H1 (cell line): ENCODE measurements around the gene HHAT. TPM values are rescaled to one million over a fixed set of nuclear protein-coding genes. Genes with fewer than 3 reads are reported as not detected.

Experiments
- CTCF ChIA-PET: fragments of 300-600 bp; sonication (Branson Sonifier 250); formaldehyde crosslinking; loops from one replicate; lab custom pipeline; 2021; ENCODE audit not compliant: partially characterized antibody; lab: Charles Lee
- POLR2A ChIA-PET: fragments of 300-600 bp; sonication (Branson Sonifier 250); formaldehyde crosslinking; loops from one replicate; lab custom pipeline; 2021; ENCODE audit warnings: inconsistent platforms; ENCODE audit not compliant: partially characterized antibody; lab: Charles Lee
- DNase-seq, 2 experiments: peaks; one replicate each; pipeline versions ENCODE4 v3.0.0 to v3.0.0-alpha.2; 2010 to 2022; ENCODE audit warnings: low spot score in 2 of 2, low read depth in 1 of 2, mixed read lengths in 1 of 2
- FAIRE-seq: peaks from 2 replicates; lab custom pipeline; 2011; peaks lifted over from hg19 to GRCh38; lab: Jason Lieb, UNC
- H2AFZ ChIP-seq: 2 replicates; pipeline ENCODE4 v1.8.1; 2012; ENCODE audit warnings: low read length, inconsistent platforms
- H2AK5ac ChIP-seq: 2 replicates; pipeline ENCODE4 v1.6.1; 2013; ENCODE audit warnings: low read depth, low read length
- H2BK120ac ChIP-seq: replicated peaks from 2 replicates; pipeline ENCODE3; 2013; ENCODE audit warnings: low read depth, low read length, inconsistent platforms
- H2BK12ac ChIP-seq: 2 replicates; pipeline ENCODE4 v1.6.1; 2013; ENCODE audit warnings: low read depth, low read length
- H2BK15ac ChIP-seq: 2 replicates; pipeline ENCODE4 v1.6.1; 2013; ENCODE audit warnings: low read length
- H2BK20ac ChIP-seq: 2 replicates; pipeline ENCODE4 v1.6.1; 2013; ENCODE audit warnings: low read length
- H2BK5ac ChIP-seq: 2 replicates; pipeline ENCODE4 v1.6.1; 2013; ENCODE audit warnings: low read depth, low read length
- H3K14ac ChIP-seq: 2 replicates; pipeline ENCODE4 v1.6.1; 2013; ENCODE audit warnings: inconsistent platforms; ENCODE audit not compliant: insufficient read length
- H3K18ac ChIP-seq: 2 replicates; pipeline ENCODE4 v1.6.1; 2013; ENCODE audit warnings: low read length; ENCODE audit errors: extremely low read depth
- H3K23ac ChIP-seq: 2 replicates; pipeline ENCODE4 v1.6.1; 2013; ENCODE audit warnings: inconsistent platforms; ENCODE audit not compliant: insufficient read length
- H3K23me2 ChIP-seq: 2 replicates; pipeline ENCODE4 v1.6.1; 2013; ENCODE audit warnings: low read depth, low read length
- H3K27ac ChIP-seq: 2 replicates; pipeline ENCODE4 v1.6.1; 2011; ENCODE audit warnings: low read depth, low read length, inconsistent platforms
- H3K27me3 ChIP-seq, 4 experiments: replicated peaks in 1 of 4; 1 replicate in 1 of 4; 2 replicates in 3 of 4; pipeline versions ENCODE4 v1.6.1 to v1.8.1; 2011 to 2013; ENCODE audit warnings: low read length in 3 of 4, mild to moderate bottlenecking in 3 of 4, inconsistent platforms in 2 of 4, mixed read lengths in 2 of 4, moderate library complexity in 1 of 4; ENCODE audit not compliant: control insufficient read depth in 3 of 4, insufficient read depth in 3 of 4; ENCODE audit errors: extremely low read depth in 1 of 4
- H3K36me3 ChIP-seq, 4 experiments: 2 replicates each; pipeline versions ENCODE4 v1.6.1 to v1.8.1; 2011 to 2013; ENCODE audit warnings: mild to moderate bottlenecking in 4 of 4, low read length in 3 of 4, moderate library complexity in 2 of 4, control low read depth in 1 of 4, inconsistent platforms in 1 of 4; ENCODE audit not compliant: insufficient read depth in 4 of 4, control insufficient read depth in 2 of 4
- H3K4ac ChIP-seq: replicated peaks from 2 replicates; pipeline ENCODE3; 2013; ENCODE audit warnings: low read length, low read depth, mixed read lengths, inconsistent platforms; ENCODE audit not compliant: insufficient read length
- H3K4me1 ChIP-seq, 4 experiments: replicated peaks in 1 of 4; 1 replicate in 1 of 4; 2 replicates in 3 of 4; pipeline versions ENCODE4 v1.6.1 to v1.8.1; 2011 to 2013; ENCODE audit warnings: low read length in 3 of 4, inconsistent platforms in 2 of 4, mixed read lengths in 1 of 4; ENCODE audit not compliant: insufficient read depth in 4 of 4, control insufficient read depth in 3 of 4
- H3K4me2 ChIP-seq, 2 experiments: 2 replicates each; pipeline versions ENCODE4 v1.6.1 to v1.8.1; 2011 to 2013; ENCODE audit warnings: low read depth in 2 of 2, low read length in 2 of 2, control low read depth in 1 of 2, inconsistent platforms in 1 of 2, mild to moderate bottlenecking in 1 of 2; ENCODE audit not compliant: insufficient read depth in 1 of 2
- H3K4me3 ChIP-seq, 4 experiments: fragments of 200-600, 300-600 bp in 1 of 4; sonication (generic), shearing (Covaris generic), sonication (Bioruptor Twin) in 1 of 4; 2 replicates each; pipeline versions ENCODE4 v1.5.1 to v1.8.1; 2011 to 2016; ENCODE audit warnings: low read length in 4 of 4, low read depth in 3 of 4, control low read depth in 2 of 4, inconsistent platforms in 2 of 4, mild to moderate bottlenecking in 2 of 4, mixed read lengths in 1 of 4, moderate library complexity in 1 of 4; ENCODE audit not compliant: insufficient read depth in 2 of 4; ENCODE audit errors: extremely low read depth in 1 of 4
- H3K56ac ChIP-seq: replicated peaks from 2 replicates; pipeline ENCODE3; 2013; ENCODE audit warnings: low read depth, mild to moderate bottlenecking, mixed read lengths, low read length, inconsistent platforms; ENCODE audit not compliant: insufficient read length
- H3K79me1 ChIP-seq: 2 replicates; pipeline ENCODE4 v1.6.1; 2013; ENCODE audit warnings: low read depth, low read length, control low read depth
- H3K79me2 ChIP-seq, 2 experiments: 2 replicates each; pipeline versions ENCODE4 v1.6.1 to v1.8.1; 2012 to 2013; ENCODE audit warnings: low read length in 2 of 2, mild to moderate bottlenecking in 2 of 2, inconsistent platforms in 1 of 2; ENCODE audit not compliant: insufficient read depth in 2 of 2, control insufficient read depth in 1 of 2
- H3K9ac ChIP-seq, 4 experiments: replicated peaks in 1 of 4; 1 replicate in 1 of 4; 2 replicates in 3 of 4; pipeline versions ENCODE4 v1.6.1 to v1.8.1; 2011 to 2013; ENCODE audit warnings: low read depth in 3 of 4, low read length in 3 of 4, control low read depth in 2 of 4, mild to moderate bottlenecking in 2 of 4, moderate library complexity in 2 of 4, inconsistent platforms in 1 of 4; ENCODE audit errors: extremely low read depth in 1 of 4
- H3K9me3 ChIP-seq, 2 experiments: 2 replicates each; pipeline versions ENCODE4 v1.6.1 to v1.8.1; 2012 to 2013; ENCODE audit warnings: mild to moderate bottlenecking in 2 of 2, moderate library complexity in 2 of 2, control low read depth in 1 of 2, inconsistent platforms in 1 of 2, low read depth in 1 of 2, low read length in 1 of 2, mixed read lengths in 1 of 2; ENCODE audit not compliant: insufficient read depth in 2 of 2
- H4K20me1 ChIP-seq, 2 experiments: replicated peaks in 1 of 2; 2 replicates each; pipeline versions ENCODE3 to v1.8.1; 2011 to 2013; ENCODE audit warnings: inconsistent platforms in 2 of 2, low read length in 2 of 2, mild to moderate bottlenecking in 1 of 2; ENCODE audit not compliant: insufficient read depth in 2 of 2, control insufficient read depth in 1 of 2
- H4K5ac ChIP-seq: 2 replicates; pipeline ENCODE4 v1.6.1; 2013; ENCODE audit warnings: low read length, low read depth, mixed read lengths, inconsistent platforms; ENCODE audit not compliant: insufficient read length
- H4K8ac ChIP-seq: 2 replicates; pipeline ENCODE4 v1.8.0; 2013; ENCODE audit warnings: mild to moderate bottlenecking, moderate library complexity, low read length, inconsistent platforms; ENCODE audit not compliant: insufficient read depth; ENCODE audit errors: extremely low read depth
- H4K91ac ChIP-seq: replicated peaks from 2 replicates; pipeline ENCODE3; 2013; ENCODE audit warnings: low read length, mixed read lengths, inconsistent platforms; ENCODE audit not compliant: insufficient read length
- BRCA1 ChIP-seq: IDR thresholded peaks from 2 replicates; pipeline ENCODE4 v1.6.1; 2012; ENCODE audit warnings: low read depth, low read length, improper control_type of control experiment
- CHD2 ChIP-seq: IDR thresholded peaks from 2 replicates; pipeline ENCODE4 v1.6.1; 2012; ENCODE audit warnings: low read length, improper control_type of control experiment
- GABPA ChIP-seq: IDR thresholded peaks from 2 replicates; pipeline ENCODE4 v1.6.1; 2011; ENCODE audit warnings: mild to moderate bottlenecking, low read length, moderate library complexity, borderline replicate concordance; ENCODE audit not compliant: insufficient read depth
- GTF2F1 ChIP-seq: IDR thresholded peaks from 2 replicates; pipeline ENCODE4 v1.6.1; 2012; ENCODE audit warnings: low read depth, low read length, improper control_type of control experiment, borderline replicate concordance
- HDAC2 ChIP-seq, 2 experiments: fragments of 300-600 bp in 1 of 2; sonication (generic) in 1 of 2; IDR thresholded peaks; 2 replicates each; pipeline ENCODE4 v1.6.1; 2011 to 2012; ENCODE audit warnings: low read depth in 2 of 2, low read length in 2 of 2, mild to moderate bottlenecking in 2 of 2, moderate library complexity in 2 of 2, borderline replicate concordance in 1 of 2, inconsistent platforms in 1 of 2
- POLR2A ChIP-seq, 2 experiments: IDR thresholded peaks; 1 replicate in 1 of 2; 2 replicates in 1 of 2; pipeline ENCODE4 v1.6.1; 2011; ENCODE audit warnings: low read depth in 2 of 2, low read length in 2 of 2, mild to moderate bottlenecking in 2 of 2; ENCODE audit errors: control extremely low read depth in 1 of 2
- RBBP5 ChIP-seq: IDR thresholded peaks from 2 replicates; pipeline ENCODE4 v1.7.1; 2012; ENCODE audit warnings: low read depth, mild to moderate bottlenecking, inconsistent platforms, low read length, moderate library complexity, borderline replicate concordance
- RNF2 ChIP-seq: fragments of 200-900, 300-1000 bp; sonication (generic); IDR thresholded peaks from 2 replicates; pipeline ENCODE4 v1.7.1; 2016; ENCODE audit warnings: borderline replicate concordance, low read depth, mild to moderate bottlenecking, antibody characterized with exemption, low read length; ENCODE audit not compliant: poor library complexity, severe bottlenecking; ENCODE audit errors: missing control alignments
- SRF ChIP-seq: IDR thresholded peaks from 2 replicates; pipeline ENCODE4 v1.6.1; 2011; ENCODE audit warnings: mild to moderate bottlenecking, low read depth, low read length, moderate library complexity
- TAF7 ChIP-seq: optimal IDR thresholded peaks from 2 replicates; pipeline ENCODE3; 2011; ENCODE audit warnings: low read depth, mild to moderate bottlenecking, inconsistent platforms, low read length, moderate library complexity, borderline replicate concordance
- TBP ChIP-seq: IDR thresholded peaks from 2 replicates; pipeline ENCODE4 v1.6.1; 2011; ENCODE audit warnings: low read depth, low read length, improper control_type of control experiment
- WGBS, 2 experiments: shearing (Covaris generic) in 1 of 2; methylation state at CpG; one replicate each; pipeline versions ENCODE4 v1.1.6 to v1.1.7; 2013 to 2015; ENCODE audit warnings: low lambda C conversion rate in 2 of 2, mixed read lengths in 2 of 2, inconsistent platforms in 1 of 2, low coverage in 1 of 2, missing lambda C conversion rate in 1 of 2; ENCODE audit not compliant: insufficient replicate concordance in 2 of 2, insufficient coverage in 1 of 2, insufficient read length in 1 of 2; ENCODE audit errors: extremely low coverage in 1 of 2, missing lambda C conversion rate in 1 of 2; 5-methylcytosine and 5-hydroxymethylcytosine counted together
- polyA plus RNA-seq, 7 experiments: library from polyadenylated mRNA; depleted of rRNA in 3 of 7; stranded (reverse) in 5 of 7; unstranded in 2 of 7; fragments of >200 nt in 5 of 7; fragments of 200-250 nt in 2 of 7; gene quantifications; 1 replicate in 5 of 7; 2 replicates in 1 of 7; 4 replicates in 1 of 7; pipeline versions ENCODE4 v1.2.1 to v1.2.3, GENCODE V29; 2011 to 2013; ENCODE audit warnings: missing spikeins in 2 of 7, mixed read lengths in 2 of 7
- total RNA-seq: library from RNA; stranded (reverse); fragmentation: NEBNext Ultra II Directional; extraction: Animal tissue kit (Norgen Biotek cat#: 25700); gene quantifications from 2 replicates; pipeline ENCODE4 v1.2.1, GENCODE V29; 2021

Gene HHAT
- total and polyA plus RNA-seq, 2 of the 8 experiments (the other 6 are each of a cell fraction or from before 2014, with no cell fraction given) = 0.15 to 0.51 TPM

- H3K79me1 ChIP-seq = no peaks in the 10 kb centered on the region
- H3K4me3 ChIP-seq = no peak overlapping the region
- no peaks in the 10 kb centered on the region for H3K9me3 ChIP-seq
- H3K27ac ChIP-seq = no peak overlapping the region
- H4K20me1 ChIP-seq = no peaks in the 10 kb centered on the region
- H2AK5ac ChIP-seq = no peak overlapping the region
- H3K79me2 ChIP-seq = no peaks in the 10 kb centered on the region
- H3K23me2 ChIP-seq = no peaks in the 10 kb centered on the region
- no peak overlapping the region for H3K56ac ChIP-seq
- TF ChIP-seq POLR2A (IDR thresholded peaks at IDR 0.05; ENCODE audit: control extremely low read depth in 1 of 2, low read depth in 2 of 2, low read length in 2 of 2) (no peak), BRCA1 (no peak), GABPA (no peak), CHD2 (no peak), TBP (no peak), GTF2F1 (no peak), HDAC2 (IDR thresholded peaks at IDR 0.05; ENCODE audit: borderline replicate concordance in 1 of 2, low read depth in 2 of 2, low read length in 2 of 2) (no peak), RNF2 (no peak), RBBP5 (no peak), TAF7 (no peak), SRF (no peak)
- TF ChIP-seq, all 59 proteins: peak for 0
- no peak overlapping the region; the same call in 1 of the 2 replicates for H2BK5ac ChIP-seq
- no peak overlapping the region for H4K91ac ChIP-seq
- H3K23ac ChIP-seq = no peak overlapping the region
- H2BK20ac ChIP-seq = no peak overlapping the region
- H4K5ac ChIP-seq = no peak overlapping the region
- no peak overlapping the region for H3K4me2 ChIP-seq
- no peaks in the 10 kb centered on the region; a peak in 1 of 7 replicates for H3K27me3 ChIP-seq
- H3K36me3 ChIP-seq = no peaks in the 10 kb centered on the region
- CTCF ChIA-PET = interaction anchor here (1.3 to 1.5 kb wide), 2 partner anchors 11 to 230 kb away, joined by 3 read pairs; no protein-coding TSS in a partner anchor
- H3K9ac ChIP-seq = no peak overlapping the region
- no peak overlapping the region; the same call in 1 of the 2 replicates for H2BK15ac ChIP-seq
- H2BK12ac ChIP-seq = no peak overlapping the region
- WGBS, 2 experiments = 93% methylated on average over 3 of the region's 3 CpGs; no CpG with 5 or more reads in 1 of the 2 experiments
- H4K8ac ChIP-seq = no peak overlapping the region
- no peak overlapping the region for H3K14ac ChIP-seq
- no peak overlapping the region for H2BK120ac ChIP-seq
- no peaks in the 10 kb centered on the region for H3K4me1 ChIP-seq
- no peak overlapping the region for H2AFZ ChIP-seq
- no peak overlapping the region for H3K18ac ChIP-seq
- FAIRE-seq (no peak), DNase-seq (no peak)
- POLR2A ChIA-PET = no interaction called here
- H3K4ac ChIP-seq = no peak overlapping the region
Observed at GRCh38 chr1:210598135-210598652, 269.5 kb downstream of the HHAT start.
